ENCODE results near the gene ZSCAN20.

- no peak for TF ChIP-seq CTCF (IDR thresholded peaks at IDR 0.05)
- no peak for TF ChIP-seq POLR2A (IDR thresholded peaks at IDR 0.05)
Measured at GRCh38 chr1:33446590-33446989, 25.9 kb upstream of the ZSCAN20 start.
